Activated B cell treated with CpG ODN at 0.5 μM for 24 hours (primary cell): ENCODE results near the gene MAML2. TPM values are rescaled to one million over a fixed set of nuclear protein-coding genes. Genes with fewer than 3 reads are reported as not detected.

Experiments used
- ATAC-seq: fragments of 200-7000 bp; cut with Tn5 transposase; one replicate; pipeline ENCODE4 v1.10.0; 2021; ENCODE audit warnings: low read depth, mild to moderate bottlenecking, moderate library complexity
- CTCF ChIA-PET: fragments of 350-600 bp; sonication (Branson Sonifier 250); formaldehyde crosslinking; loops from one replicate; lab custom pipeline; 2021; ENCODE audit warnings: antibody characterized with exemption; lab: Charles Lee
- POLR2A ChIA-PET: fragments of 350-600 bp; sonication (Branson Sonifier 250); formaldehyde crosslinking; loops from one replicate; lab custom pipeline; 2021; ENCODE audit warnings: antibody characterized with exemption; lab: Charles Lee
- DNase-seq: peaks from one replicate; pipeline ENCODE4 v3.0.0; 2022
- H3K27ac Mint-ChIP-seq: one replicate; pipeline ENCODE4 v1.8.0; 2020; ENCODE audit warnings: mixed read lengths
- H3K27me3 Mint-ChIP-seq: one replicate; pipeline ENCODE4 v1.8.0; 2021; ENCODE audit warnings: mixed read lengths
- H3K36me3 Mint-ChIP-seq: one replicate; pipeline ENCODE4 v1.8.0; 2021; ENCODE audit warnings: low read depth, mixed read lengths
- H3K4me1 Mint-ChIP-seq: one replicate; pipeline ENCODE4 v1.8.0; 2021; ENCODE audit warnings: mixed read lengths
- H3K4me3 Mint-ChIP-seq: one replicate; pipeline ENCODE4 v1.8.0; 2020; ENCODE audit warnings: mild to moderate bottlenecking, mixed read lengths
- H3K9me3 Mint-ChIP-seq: one replicate; pipeline ENCODE4 v1.8.0; 2020; ENCODE audit warnings: mixed read lengths
- intact Hi-C: fragments of 100-400 bp; cut with micrococcal nuclease; formaldehyde crosslinking; loops from one replicate; pipeline ENCODE4 v1.15.1; 2024
- total RNA-seq: library from RNA; stranded (reverse); gene quantifications from 2 replicates; pipeline ENCODE4 v1.2.3, GENCODE V29; 2022
- TF ChIP-seq, protein P1 (sequence below): fragments of 200-600 bp; IDR thresholded peaks from one replicate; pipeline ENCODE4 v1.8.0; 2022; ENCODE audit warnings: antibody characterized with exemption, mild to moderate bottlenecking

The MAML2 gene
- total RNA-seq, 1 donor from 2014 or later = 24.8 TPM

DNA sequence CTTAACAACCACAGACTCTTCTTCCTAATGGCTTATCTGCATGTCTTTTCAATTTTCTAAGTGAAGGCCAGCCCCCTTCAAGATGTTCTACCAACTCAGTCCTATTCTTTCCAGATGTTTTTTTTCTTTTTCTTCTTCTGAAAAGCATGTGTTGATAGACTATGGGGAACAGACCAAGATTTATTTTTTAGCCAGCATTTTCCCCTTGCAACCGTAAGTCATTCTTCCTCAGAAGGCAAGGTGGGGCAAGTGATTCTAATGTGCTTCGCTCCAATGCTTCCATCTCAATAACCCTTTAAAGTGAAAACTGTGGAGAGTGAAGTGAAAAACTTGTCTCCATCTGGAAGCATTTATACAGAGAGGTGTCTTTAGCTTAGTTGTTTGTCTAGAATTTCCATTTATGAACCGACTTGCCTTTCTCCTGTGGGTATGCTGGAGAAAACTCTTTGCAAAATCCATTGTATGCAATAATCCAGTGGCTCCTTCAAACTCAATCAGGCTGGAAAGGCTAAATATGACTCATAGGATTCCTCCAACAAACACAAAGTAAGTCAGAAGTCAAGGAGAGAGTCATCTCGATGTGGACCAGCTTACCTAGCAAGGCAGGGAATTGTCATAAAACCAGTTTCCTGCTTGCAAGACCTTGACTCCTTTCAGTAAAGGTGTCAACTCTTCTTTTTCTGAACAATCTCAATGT lies 83.7 kb downstream of the MAML2 start:
- CTCF ChIA-PET = interaction anchor here (1.5 kb wide), 1 partner anchor 135 kb away, joined by 3 read pairs; no protein-coding TSS in a partner anchor
- no peaks in the 10 kb centered on the region for H3K27me3 Mint-ChIP-seq
- POLR2A ChIA-PET = interaction anchor here (1.2 to 2.1 kb wide), 3 partner anchors 8 to 80 kb away, joined by 5 to 19 read pairs (median 8); no protein-coding TSS in a partner anchor
- ATAC-seq = peak; percentile 32
- TF ChIP-seq, protein P1, sequence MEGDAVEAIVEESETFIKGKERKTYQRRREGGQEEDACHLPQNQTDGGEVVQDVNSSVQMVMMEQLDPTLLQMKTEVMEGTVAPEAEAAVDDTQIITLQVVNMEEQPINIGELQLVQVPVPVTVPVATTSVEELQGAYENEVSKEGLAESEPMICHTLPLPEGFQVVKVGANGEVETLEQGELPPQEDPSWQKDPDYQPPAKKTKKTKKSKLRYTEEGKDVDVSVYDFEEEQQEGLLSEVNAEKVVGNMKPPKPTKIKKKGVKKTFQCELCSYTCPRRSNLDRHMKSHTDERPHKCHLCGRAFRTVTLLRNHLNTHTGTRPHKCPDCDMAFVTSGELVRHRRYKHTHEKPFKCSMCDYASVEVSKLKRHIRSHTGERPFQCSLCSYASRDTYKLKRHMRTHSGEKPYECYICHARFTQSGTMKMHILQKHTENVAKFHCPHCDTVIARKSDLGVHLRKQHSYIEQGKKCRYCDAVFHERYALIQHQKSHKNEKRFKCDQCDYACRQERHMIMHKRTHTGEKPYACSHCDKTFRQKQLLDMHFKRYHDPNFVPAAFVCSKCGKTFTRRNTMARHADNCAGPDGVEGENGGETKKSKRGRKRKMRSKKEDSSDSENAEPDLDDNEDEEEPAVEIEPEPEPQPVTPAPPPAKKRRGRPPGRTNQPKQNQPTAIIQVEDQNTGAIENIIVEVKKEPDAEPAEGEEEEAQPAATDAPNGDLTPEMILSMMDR = no peak
- intact Hi-C loops = loop anchor here (2.0 to 10.0 kb wide), 2 partner anchors 34 to 1104 kb away; no protein-coding TSS in a partner anchor
- no peaks in the 10 kb centered on the region for H3K36me3 Mint-ChIP-seq
- peak overlapping the region; percentile 99 for H3K27ac Mint-ChIP-seq
- no peak for DNase-seq
- peaks cover 82% of the 10 kb centered on the region for H3K4me1 Mint-ChIP-seq
- no peaks in the 10 kb centered on the region for H3K9me3 Mint-ChIP-seq
- H3K4me3 Mint-ChIP-seq = peak overlapping the region; percentile 75

DNA sequence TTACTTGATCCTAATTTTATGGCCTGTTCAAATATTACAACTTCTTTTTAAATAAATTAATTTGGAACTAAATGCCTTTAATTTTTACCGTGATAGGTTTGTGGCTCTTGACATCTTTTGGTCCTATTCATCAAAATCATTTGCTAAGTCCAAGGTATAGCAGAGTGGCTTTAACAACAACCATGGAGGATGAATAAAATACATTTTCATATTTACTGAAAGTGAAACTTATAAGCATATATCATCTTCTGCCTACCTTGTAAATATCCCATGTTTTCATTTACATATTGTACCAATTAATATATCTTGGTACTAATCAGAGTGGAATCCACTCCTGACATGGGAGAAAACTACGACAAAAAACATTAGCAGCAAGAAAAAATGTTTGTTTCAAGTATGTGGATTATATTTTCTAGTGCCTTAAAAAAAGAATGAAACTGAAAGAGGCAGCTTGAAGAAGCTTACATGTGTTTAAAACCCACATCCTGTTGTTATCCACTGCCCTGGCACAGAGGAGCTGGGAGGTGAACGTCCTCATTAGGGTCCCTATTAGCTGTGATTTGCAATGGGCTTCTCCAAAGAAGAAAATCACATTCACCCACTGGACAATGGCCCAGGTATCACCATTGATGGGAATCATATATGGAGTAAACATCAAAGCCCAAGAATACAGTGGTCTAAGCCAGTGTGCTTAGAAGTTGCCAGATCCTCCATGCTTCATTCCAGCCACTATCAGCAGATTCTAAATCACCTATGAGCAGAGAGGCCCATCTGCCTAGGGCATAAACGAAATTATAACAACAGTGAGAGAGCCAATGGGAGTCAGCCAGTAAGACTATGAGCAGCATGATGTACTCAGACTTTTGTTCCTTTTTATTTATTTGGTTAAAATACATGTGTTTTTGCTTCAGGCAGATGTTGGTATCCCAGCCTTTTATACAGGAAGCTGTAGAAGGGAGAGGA lies 84.7 kb downstream of the MAML2 start:
- Mint-ChIP-seq H3K9me3 (no peaks in the 10 kb centered on the region), H3K4me3 (peak overlapping the region; percentile 75), H3K27ac (peak overlapping the region; percentile 99), H3K4me1 (peaks cover 85% of the 10 kb centered on the region), H3K36me3 (no peaks in the 10 kb centered on the region), H3K27me3 (no peaks in the 10 kb centered on the region)
- TF ChIP-seq, protein P1 = no peak
- ATAC-seq = peak; percentile 74
- no peak for DNase-seq
- ChIA-PET POLR2A (interaction anchor here (0.6 to 2.1 kb wide), 7 partner anchors 9 to 83 kb away, joined by 3 to 19 read pairs (median 5); partner anchors contain the start of gene MAML2), CTCF (interaction anchor here (0.9 to 1.1 kb wide), 3 partner anchors 83 to 203 kb away, joined by 3 to 5 read pairs (median 4); partner anchors contain the start of gene MAML2)
- intact Hi-C loops = loop anchor here (1.0 to 10.0 kb wide), 5 partner anchors 9 to 1103 kb away; partner anchors contain the start of gene MAML2

DNA sequence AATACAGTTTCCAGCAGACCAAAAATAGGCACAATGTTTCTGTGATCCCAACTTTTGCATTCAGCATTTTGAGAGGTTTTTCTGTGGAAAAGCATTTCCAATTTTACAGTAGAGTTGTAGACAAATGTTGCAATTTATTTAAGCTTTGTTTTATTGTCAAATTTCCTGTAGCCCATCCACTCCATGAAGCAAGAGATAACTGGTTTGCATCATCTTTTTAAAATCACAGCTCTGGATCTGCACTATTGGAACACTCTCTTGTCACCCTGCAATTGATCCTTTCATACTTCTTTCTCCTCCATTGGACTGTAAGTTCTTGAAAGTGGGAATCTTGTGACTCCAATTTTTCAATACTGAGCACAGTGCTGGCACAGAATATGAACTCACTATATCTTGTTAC lies 86.0 kb downstream of the MAML2 start:
- peak overlapping the region; percentile 75 for H3K4me3 Mint-ChIP-seq
- no peaks in the 10 kb centered on the region for H3K9me3 Mint-ChIP-seq
- no peak for ATAC-seq
- peaks cover 92% of the 10 kb centered on the region for H3K4me1 Mint-ChIP-seq
- H3K27ac Mint-ChIP-seq = peak overlapping the region; percentile 99
- no peaks in the 10 kb centered on the region for H3K27me3 Mint-ChIP-seq
- peaks cover under 1% of the 10 kb centered on the region for H3K36me3 Mint-ChIP-seq
- intact Hi-C loops = loop anchor here (10.0 kb wide), 1 partner anchor 1102 kb away; no protein-coding TSS in a partner anchor
- TF ChIP-seq, protein P1 = no peak
- DNase-seq = no peak
- ChIA-PET CTCF (interaction anchor here (3.3 to 3.5 kb wide), 2 partner anchors 82 to 86 kb away, joined by 16 to 21 read pairs; partner anchors contain the start of gene MAML2), POLR2A (interaction anchor here (1.0 to 5.3 kb wide), 4 partner anchors 10 to 82 kb away, joined by 4 to 56 read pairs (median 6); no protein-coding TSS in a partner anchor)

- Mint-ChIP-seq H3K4me1 (peaks cover 93% of the 10 kb centered on the region), H3K27ac (peak overlapping the region; percentile 99), H3K4me3 (peak overlapping the region; percentile 44), H3K9me3 (no peaks in the 10 kb centered on the region), H3K36me3 (peaks cover 2% of the 10 kb centered on the region), H3K27me3 (no peaks in the 10 kb centered on the region)
- TF ChIP-seq, protein P1 = no peak
- ChIA-PET POLR2A (interaction anchor here (0.6 to 5.3 kb wide), 8 partner anchors 9 to 83 kb away, joined by 4 to 56 read pairs (median 6); no protein-coding TSS in a partner anchor), CTCF (interaction anchor here (3.3 to 3.5 kb wide), 2 partner anchors 83 to 87 kb away, joined by 16 to 21 read pairs; partner anchors contain the start of gene MAML2)
- intact Hi-C loops = loop anchor here (10.0 kb wide), 1 partner anchor 1102 kb away; no protein-coding TSS in a partner anchor
- DNase-seq (no peak), ATAC-seq (peak; percentile 25)
These were observed 86.6 kb downstream of the MAML2 start for GRCh38 chr11:96256215-96257011.
